Amniotic stem cell (primary cell): ENCODE measurements around the gene NPTXR.

ENCODE experiments used
- DNase-seq: peaks from one replicate; lab custom pipeline; 2025; lab: John Stamatoyannopoulos, UW

NPTXR gene

DNA sequence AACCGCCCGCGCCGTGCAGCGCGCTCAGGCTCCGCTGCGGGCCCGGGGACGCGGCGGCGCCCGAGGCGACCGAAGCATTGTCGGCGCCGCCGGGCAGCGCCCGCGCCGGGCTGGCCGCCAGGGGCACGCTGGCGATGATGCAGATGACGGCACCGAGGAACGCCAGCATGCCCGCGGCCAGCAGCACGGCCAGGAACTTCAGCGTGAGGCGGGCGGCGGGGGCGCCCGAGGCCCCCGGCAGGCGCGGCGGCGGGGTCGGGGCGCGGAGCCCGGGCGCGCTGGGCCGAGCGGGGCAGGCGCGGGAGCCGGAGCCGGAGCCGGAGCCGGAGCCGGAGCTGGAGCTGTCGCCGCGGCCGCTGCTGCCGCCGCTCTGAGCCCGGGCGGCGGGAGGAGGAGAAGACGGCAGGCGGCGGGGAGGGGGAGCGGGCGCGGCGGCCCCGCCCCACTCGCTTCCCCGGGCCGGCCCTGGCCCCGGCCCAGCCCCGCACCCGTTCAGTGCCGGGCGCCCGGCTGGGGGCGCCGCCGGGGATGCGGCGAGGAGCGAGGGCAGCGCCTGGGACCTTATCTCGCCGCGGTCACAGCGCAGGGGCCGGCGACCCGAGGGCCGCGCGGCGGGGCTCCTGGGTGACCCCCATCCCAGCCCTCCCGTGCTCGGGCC is at the start of gene NPTXR:
NPTXR (minus strand) TSS at position 372 of the 658 bp plus-strand sequence.
- DNase-seq: peak; percentile 26

DNA sequence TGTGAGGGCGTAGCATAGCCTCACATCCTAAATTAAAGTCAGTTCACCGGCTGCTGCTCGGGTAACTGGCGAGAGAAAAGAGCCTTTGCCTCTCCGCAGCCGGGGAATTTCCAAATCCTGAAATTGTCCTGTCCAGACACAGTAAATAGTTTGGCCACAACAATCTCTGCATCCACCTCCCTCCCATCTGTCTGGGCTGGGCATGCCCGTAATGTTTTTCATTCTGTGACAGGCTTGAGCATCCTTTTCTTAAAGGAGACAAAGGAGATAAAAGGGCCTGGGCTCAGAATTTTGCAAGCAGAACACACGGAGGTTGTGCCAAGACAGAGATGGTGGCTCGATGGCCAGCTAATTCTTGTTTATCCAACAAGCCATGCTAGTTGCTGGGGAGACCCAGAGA is 47.4 kb upstream of the NPTXR start:
- no peak for DNase-seq

DNA sequence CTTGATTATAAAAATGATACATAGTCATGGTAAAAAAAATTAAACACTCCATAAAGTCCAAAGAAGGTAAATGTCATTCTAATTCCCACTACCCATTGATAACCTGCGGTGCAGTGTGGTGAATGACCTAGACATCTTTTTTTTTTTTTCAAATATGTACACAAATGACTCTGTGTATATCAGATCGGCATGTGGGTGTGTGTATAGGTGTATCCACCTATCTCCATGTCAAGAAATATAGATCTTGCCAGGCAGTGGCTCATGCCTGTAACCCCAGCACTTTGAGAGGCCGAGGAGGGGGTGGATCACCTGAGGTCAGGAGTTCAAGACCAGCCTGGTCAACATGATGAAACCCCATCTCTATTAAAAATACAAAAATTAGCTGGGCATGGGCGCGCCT is 46.5 kb upstream of the NPTXR start:
- DNase-seq: no peak

DNA sequence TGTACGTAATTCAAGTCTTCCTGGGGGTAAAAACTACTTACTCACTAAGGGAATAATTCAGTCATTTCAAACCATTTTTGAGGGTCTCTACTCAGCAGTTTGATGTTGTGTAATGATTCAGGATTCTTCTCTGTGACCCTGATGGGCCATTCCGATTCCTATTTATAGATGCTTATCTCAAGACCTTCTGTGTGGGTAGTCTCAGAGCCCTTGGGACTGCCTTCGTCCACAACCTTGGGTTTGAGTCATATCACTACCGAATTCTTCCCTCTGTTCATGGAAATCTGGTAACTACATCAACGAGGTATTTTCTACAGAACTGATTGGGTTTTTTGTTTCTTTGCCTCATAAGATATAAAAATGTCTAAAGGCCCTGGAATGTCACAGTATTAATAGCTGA is 42.5 kb upstream of the NPTXR start:
- no peak for DNase-seq

DNA sequence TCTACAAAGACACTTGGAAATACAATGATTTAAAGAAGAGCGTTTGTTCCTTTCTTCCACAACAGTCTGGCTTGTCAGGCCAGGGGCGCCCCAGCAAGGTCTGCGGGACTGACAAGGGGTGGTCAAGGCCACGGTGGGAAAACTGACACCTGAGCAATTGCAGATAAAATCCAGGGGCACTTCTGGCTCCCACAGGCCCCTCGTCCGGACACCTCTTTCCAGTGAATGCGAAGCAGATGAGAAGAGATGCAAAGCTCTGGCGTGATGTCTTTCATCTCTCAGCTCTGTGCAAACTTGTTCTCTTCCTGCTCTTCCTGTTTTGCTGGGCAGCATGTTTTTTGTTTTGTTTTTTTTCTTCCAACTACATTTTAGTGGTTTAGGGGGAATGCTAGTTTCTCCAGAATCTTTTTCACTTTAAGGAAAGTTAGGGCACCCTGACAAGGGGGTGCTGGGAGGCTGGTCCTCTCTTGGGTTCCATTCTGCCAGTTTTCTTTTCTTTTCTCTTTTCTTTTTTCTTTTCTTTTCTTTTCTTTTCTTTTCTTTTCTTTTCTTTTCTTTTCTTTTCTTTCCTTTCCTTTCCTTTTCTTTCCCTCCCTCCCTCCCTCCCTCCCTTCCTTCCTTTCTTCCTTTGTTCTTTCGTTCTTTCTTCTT is 39.3 kb upstream of the NPTXR start:
- DNase-seq: no peak

DNA sequence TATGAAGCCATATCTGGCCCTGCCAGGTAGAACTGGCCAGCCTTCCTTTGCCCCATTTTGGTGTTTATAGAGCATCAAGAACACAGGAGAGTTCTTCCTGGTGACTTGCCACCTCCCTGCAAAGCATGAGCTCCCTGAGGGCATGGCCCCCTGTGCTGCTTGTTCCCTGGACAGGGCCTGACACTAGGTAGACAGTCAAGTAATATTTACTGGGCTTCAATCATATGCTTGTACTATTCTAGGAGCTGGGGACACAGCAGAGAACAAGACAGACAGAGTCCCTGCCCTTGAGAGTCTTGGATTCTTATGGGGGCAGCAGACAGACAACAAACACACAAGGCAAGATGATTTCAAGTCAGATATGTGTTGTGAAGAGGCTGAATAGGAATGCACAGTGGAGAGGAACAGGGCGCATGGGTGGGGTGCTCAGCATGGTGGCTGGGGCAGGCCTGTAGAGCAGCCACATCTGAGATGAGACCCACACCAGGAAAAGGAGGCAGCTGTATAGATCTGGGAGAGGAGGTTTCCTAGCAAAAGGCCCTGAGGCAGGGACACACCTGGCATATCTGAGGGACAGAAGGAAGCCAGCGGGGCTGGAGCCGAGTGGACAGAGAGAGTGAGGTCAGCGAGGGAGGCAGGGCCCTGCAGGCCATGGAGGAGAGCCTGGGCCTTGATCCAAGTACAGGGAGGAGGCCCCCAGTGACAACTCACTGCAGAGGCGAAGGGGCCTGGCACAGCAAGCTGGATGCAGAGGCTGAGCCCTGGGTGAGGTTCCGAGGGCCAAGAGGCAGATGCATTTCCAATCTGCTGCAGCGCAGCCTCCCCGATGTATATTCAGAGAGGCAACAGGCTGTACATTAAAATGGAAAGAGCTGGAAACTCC is 38.4 kb upstream of the NPTXR start:
- DNase-seq: no peak

DNA sequence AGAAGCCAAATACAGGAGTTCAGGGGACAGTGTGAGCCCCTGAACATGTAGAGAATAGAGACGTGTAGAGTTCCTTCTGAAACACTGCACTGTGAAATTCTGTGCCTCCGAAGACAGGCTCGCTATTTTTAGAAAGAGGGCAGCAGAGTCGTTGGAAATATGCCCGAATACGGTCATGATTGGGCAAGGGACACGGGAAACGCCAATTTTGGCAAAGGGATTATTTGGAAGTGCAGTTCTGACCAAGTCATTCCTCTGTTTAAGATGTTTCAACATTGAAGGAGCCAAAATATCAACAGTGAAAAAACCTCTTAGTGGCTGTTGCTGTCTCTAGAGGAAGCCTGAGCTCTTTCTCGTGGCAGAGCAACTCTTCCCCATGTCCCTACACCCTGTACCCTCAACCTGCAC is 37.6 kb upstream of the NPTXR start:
- no peak for DNase-seq

DNA sequence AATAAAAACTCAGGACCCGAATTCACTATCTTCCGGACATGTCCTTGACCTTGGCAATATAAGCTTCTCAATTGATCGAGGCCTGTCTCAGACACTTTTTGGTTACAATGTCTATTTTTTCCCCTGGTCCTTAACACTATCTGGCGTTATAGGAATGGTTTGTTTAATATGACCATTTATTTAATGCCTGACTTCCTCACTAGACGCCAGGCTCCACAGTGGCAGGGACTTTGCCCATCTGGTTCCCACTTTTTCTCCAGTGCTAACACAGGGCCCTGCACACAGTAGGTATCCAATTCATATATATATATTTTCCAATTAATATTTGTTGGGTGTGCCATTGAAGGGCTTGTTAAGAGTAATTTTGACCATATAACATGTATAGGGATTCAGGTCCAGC is 36.1 kb upstream of the NPTXR start:
- DNase-seq: no peak

DNA sequence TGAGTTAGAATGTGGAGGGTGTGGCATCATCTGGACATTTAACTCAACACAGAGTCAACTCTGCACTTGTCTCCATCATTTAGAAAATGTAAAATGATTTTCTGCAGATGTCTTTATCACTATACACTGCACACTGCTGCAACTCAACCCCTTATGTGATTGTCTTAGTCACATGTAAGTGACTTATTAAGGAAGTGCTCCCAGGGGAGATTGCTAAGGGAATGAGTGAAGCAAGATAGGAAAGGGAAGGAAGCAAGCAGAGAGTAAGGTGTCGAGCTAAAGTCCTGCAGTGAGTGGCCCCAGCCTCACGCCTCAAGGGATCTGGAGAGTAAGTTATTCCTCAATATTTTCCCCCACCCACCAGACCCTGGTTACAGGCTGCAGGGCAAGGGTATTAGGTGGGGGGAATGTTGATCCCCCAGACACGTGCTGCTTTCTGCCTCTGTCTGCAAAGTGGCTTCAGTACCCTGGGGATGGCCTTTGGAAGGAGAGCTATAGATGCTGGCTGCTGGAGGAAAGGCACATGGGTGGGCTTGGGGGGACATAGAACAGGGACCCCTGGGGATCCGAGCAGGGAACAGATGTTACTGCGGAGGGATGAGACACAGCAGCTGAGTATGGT is 35.4 kb upstream of the NPTXR start:
- no peak for DNase-seq

DNA sequence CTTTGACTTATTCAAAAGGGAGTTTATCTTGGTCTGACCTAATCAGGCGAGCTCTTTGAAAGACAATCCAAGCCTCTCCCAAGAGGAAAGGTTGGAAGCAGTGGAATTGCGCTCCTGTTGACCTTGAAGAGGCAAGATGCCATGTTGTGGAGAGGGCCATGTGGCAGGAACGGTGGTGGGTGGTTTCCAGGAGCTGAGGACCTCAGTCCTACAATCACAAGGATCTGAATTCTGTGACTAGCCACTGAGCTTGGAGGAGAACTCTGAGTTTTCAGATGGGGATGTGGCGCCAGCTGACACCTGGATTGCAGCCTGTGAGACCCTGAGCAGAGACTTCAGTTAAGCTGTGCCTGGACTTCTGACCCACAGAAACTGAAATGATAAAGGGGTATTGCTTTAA is 34.2 kb upstream of the NPTXR start:
- no peak for DNase-seq

DNA sequence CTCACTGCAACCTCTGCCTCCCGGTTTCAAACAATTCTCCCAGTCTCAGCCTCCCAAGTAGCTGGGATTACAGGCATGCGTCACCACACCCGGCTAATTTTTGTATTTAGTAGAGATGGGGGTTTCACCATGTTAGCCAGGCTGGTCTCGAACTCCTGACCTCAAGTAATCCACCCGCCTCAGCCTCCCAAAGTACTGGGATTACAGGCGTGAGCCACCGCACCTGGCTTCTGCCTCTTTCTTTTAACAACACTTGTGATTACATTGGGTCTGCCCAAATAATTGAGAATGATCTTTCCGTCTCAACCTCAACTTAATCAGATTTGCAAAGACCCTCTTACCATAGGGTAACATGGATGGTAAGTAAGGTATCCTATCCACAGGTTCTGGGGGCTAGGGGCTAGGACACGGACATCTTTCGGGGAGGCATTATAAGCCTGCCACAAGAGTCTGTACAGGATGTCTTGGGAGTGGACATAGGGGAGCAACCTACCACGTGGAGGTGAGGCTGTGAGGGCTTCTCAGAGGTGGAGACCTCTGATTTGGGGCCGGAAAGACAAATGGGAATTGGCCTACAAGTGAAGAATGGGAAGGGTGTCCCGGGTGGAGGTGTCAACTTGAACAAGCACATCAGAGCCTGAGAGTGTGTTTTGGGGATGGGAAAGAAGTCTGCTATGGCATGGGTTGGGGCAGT is 30.8 kb upstream of the NPTXR start:
- DNase-seq: no peak

DNA sequence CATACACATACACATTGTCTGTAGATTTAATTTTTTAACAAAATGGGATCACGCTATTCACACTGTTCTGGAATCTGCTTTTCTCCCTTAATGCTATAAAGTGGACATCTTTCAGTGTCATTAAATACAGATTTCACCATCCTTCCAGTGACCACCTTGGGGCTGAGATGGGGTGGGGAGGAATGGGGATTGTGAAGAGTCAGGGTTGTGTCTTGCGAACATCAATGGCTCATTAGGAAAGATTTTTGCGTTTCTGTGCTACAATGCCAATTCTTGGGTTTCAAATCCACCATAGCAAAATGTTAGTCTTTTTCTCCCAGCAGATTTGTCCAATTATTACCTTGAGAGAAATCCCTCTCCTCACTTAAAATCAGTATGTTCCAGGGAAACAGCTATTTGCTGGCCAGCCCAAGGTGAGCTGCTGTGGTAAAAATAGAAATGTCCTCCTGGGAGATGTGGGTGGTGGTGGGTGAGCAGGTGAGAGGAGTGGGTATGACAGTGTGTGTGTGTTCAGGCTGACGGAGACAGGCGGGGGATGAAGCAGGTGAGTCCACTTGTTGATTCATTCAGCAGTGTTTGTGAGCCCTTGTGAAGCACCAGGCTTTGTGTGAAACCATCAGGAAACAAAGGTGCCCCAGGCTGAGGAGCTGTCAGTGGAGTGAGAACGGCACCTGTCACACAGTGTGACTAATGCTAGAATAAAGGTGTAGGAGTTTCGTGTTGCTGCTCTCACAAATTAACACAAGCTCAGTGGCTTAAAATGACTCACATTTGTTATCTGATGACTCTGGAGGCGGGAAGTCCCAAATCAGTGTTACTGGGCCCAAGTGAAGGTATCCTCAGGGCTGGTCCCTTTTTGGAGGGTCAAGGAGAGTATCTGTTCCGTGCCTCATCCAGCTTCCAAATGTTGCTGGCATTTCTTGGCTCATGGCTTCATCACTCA is 29.9 kb upstream of the NPTXR start:
- DNase-seq: no peak

DNA sequence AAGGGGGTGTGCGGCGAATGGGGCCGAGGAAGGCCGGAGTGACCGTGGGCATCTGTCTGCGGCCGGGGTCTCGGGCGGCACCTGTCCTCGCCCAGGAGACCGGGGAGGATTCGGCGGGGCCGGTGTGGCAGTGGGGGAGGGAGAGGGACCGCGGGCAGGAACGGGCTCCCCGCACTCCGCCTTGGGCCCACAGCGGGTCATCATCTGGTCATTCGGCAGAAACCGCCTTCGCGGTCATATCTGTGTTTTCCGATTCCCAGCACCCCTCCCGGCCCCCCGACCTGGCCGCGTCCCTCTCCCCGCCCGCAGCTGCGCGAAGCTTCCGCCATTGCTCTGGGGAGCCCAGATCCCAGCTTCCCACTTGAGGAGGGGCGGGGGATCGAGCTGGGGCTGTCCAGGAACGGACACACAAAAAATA is 29.0 kb upstream of the NPTXR start:
- DNase-seq: no peak

DNA sequence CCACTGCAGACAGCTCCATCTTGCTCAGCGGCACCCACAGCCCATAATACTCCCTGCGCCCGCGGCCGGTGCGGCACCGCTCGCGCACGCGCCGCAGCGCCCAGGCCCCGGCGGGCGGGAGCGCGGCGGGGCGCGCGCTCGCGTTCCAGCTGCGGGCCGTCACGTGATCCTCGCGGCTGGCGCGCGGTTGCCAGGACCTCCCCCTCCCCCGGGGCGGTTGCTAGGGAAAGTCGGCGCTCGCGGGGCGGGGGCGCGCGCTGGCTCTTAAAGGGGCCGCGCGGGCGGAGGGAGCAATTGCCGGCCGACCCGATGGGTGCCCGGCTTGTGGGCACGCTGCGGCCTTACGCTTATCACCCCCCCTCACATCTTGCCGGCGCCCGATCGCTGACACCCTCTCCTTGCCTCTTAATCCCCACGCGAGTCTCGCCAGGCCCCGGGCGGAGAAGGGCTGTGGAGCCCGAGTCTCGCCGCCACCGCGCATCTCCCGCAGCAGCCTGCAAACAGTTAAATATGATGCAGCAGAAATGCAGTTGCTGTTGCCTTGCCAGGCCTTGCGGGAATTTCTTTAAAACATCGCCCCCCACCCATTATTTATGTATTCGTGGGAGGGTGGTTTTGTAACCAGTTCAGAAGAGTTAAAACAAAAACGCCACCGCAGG is 28.5 kb upstream of the NPTXR start, which contains the start of gene CBX6:
CBX6 (minus strand) TSS at position 45 of the 659 bp plus-strand sequence; CDS start at position 19, 26 bp downstream.
- peak; percentile 78 for DNase-seq

DNA sequence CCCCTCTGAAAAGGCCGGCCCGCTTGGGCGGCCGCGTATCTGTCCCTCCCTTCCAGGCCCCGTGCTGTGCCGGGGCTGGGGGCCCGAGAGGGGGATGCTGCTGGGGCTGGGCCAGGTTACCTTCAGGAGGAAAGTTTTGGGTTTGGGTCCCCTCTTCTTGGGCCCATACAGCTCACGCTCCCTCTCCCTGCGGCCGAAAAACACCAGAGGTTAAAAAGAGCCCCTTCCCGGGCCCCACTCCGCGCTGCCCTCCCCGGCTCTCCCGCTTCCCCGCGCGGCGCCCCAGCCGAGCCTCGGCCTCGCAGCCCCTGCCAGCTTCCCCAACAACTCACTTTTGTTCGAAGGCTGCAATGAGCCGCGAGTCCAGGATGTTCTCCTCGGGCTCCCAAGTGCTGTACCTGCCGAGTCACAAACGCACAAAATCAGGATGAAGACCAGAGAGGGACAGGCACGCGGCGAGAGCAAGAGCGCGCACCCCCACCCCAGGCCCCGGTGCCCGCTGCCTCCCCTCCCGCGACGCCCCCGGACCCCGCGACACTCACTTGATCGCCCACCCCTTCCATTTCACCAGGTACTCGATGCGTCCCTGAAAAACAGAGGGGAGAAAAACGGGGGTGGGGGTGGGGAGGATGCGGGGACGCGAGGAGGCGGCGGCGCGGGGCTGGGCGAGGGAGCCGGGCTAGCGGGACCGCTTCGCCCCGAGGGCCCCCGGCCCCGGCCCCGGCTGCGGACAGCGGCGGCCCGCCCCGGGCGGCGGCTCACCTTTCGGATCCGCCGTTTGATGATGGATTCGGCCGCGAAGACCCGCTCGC is 27.7 kb upstream of the NPTXR start:
- DNase-seq: no peak

DNA sequence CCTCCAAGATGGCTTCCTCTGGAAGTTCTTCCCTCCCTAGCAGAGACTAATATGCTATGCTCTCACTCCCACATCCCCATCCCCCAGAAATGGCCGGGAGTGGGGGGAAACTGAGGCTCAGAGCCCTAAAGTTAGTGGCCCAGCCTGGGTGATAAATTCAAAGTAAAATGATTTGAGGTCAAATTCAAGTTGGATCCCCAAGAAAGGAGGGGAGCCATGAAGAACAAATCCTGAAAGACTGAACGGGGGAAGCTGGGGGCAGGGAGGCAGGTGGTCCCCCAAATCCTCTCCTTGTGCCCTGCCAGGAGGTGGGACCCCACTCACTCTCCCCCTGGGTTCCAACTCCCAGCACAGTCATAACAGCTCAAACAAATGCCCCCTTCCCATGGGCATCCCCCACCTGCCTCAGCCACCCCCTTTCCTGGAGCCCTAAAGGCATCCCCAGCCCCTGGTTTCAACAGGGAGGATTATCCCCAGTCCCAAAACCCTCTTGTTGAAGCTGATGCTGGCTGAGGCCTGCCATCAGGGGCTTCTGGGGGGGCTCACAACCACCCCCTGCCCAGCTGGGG is 27.0 kb upstream of the NPTXR start:
- DNase-seq: no peak

DNA sequence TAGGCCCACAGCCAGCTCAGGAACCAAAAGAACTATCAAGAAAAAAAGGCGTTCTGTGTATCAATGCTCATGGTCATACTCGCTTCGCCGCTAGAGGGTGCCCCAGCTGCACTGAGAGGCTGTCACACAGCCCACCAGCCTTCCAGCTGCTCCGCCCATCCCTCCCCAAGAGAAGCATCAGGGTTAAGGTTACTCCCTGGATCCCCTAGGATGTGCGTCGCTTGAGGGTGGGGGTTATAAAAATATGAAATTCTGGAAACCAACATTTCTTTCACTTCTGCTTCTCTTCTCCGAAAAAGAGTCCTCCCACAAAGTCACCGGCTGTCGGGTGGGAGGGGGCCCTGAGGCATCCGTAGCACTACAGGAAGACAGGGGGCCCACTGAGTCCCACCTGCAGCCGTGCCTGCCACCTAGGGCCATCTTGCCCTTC is 26.5 kb upstream of the NPTXR start:
- DNase-seq: peak; percentile 55

DNA sequence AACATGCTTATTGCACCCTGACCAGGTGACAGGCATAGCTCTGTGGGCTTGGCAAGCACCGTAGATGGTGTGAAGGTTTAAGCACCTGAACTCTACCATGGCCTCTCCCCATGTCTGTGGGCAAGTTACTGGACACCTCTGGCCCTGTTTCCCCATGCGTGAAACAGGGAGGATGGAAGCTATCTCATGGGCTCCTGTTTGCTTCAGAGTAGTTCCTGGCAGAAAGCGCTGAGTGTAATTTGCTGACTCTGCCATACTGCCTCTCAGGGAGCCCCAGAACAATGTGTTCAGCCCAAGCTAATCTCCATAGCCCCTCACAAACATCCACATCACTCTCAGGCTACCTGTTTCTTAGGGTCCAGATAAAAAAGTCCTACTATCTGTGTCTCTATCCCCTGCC is 25.8 kb upstream of the NPTXR start:
- DNase-seq: no peak

DNA sequence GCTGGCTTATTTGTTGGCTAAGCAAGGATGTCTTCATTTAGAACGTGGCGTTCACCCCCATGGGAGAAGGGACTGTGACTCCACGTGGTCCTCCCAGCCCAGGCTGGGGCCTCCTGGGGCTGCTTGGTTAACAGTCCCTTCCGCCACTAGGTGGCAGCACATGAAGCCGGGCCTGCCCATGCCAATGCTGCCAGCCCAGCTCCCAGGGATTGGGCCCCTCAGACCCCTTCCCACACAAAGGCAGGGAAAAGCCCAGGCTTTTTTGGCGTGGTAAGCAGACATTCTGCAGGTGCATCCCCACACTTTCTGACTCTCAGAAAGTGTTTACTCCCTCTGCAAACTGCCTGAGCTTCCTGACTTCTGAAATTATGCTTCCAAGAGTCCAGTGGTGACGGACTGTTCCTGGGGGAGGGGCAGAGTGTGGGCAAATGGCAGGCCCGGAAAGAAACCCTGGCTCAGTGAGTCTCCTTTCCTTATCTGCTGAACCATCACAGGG is 25.1 kb upstream of the NPTXR start:
- peak; percentile 67 for DNase-seq
